Testis (tissue), 5 donors: ENCODE data around the gene ART5. TPM values are rescaled to one million over a fixed set of nuclear protein-coding genes. Genes with fewer than 3 reads are reported as not detected.

Experiments
- DNase-seq: peaks from one replicate; pipeline ENCODE4 v3.0.0-alpha.2; 2019
- H3K27ac ChIP-seq, 2 donors: fragments of 200-600 bp; sonication (generic); one replicate each; pipeline ENCODE4 v1.5.1; 2019
- H3K27me3 ChIP-seq: fragments of 200-600 bp; sonication (generic); one replicate; pipeline ENCODE4 v1.5.1; 2019
- H3K36me3 ChIP-seq: fragments of 200-600 bp; sonication (generic); one replicate; pipeline ENCODE4 v1.5.1; 2017; ENCODE audit warnings: low read depth; ENCODE audit errors: missing control alignments
- H3K4me1 ChIP-seq: fragments of 200-600 bp; sonication (generic); one replicate; pipeline ENCODE4 v1.5.1; 2019
- H3K4me3 ChIP-seq, 2 donors: fragments of 200-600 bp; sonication (generic); one replicate each; pipeline ENCODE4 v1.5.1; 2017 to 2019
- H3K9me3 ChIP-seq: fragments of 200-600 bp; sonication (generic); one replicate; pipeline ENCODE4 v1.5.1; 2017
- CTCF ChIP-seq, 3 experiments: fragments of 450-650 bp in 2 of 3; fragments of 200-600 bp in 1 of 3; sonication (generic) in 1 of 3; IDR thresholded peaks; one replicate each; pipeline ENCODE4 v1.5.1; 2016 to 2019; ENCODE audit warnings: antibody characterized with exemption in 3 of 3, mild to moderate bottlenecking in 2 of 3, moderate library complexity in 1 of 3
- POLR2A ChIP-seq: fragments of 450-650 bp; IDR thresholded peaks from one replicate; pipeline ENCODE4 v1.6.1; 2017; ENCODE audit warnings: antibody characterized with exemption, mild to moderate bottlenecking, moderate library complexity
- WGBS, 2 donors: methylation state at CpG; one replicate each; pipeline ENCODE4 v1.1.5; 2018; 5-methylcytosine and 5-hydroxymethylcytosine counted together
- intact Hi-C: fragments of 100-400 bp; cut with DNase I; formaldehyde crosslinking; loops from one replicate; pipeline ENCODE4 v1.15.1; 2023; ENCODE audit warnings: low total_unique reads
- long read RNA-seq, 2 donors: transcript quantifications; one replicate each; lab custom pipeline, GENCODE V29; 2026
- polyA plus RNA-seq: library from polyadenylated mRNA; stranded (reverse); fragments of 350-450 nt; fragmentation: Illumina TruSeq; extraction: RNeasy Lipid Tissue Mini Kit (QIAGEN cat#74804); gene quantifications from one replicate; pipeline ENCODE4 v1.2.3, GENCODE V29; 2014; ENCODE audit warnings: low read depth, low replicate concordance; ENCODE audit not compliant: insufficient read depth
- total RNA-seq, 2 donors: library from RNA; depleted of rRNA; stranded (reverse); fragments of >200 nt; gene quantifications; one replicate each; pipeline ENCODE4 v1.2.3, GENCODE V29; 2016

Gene ART5
- 10 to 100 TPM in 1 of 2 donors, 1 to 10 TPM in 1; 9.9 to 31.7 TPM for total RNA-seq
- 50.8 TPM for polyA plus RNA-seq
- long read RNA-seq, donor 1, partial matches to known transcripts = 0 of 1 reads
- long read RNA-seq, donor 1, other reads (novel, unspliced or antisense) = 0 of 1 reads
- long read RNA-seq, donor 2 = 0 reads

- H3K36me3 ChIP-seq = no peaks in the 10 kb centered on the region
Measured at GRCh38 chr11:3641701-3642070, at the start of gene ART5. TSS of gene ART5 (minus strand) at chr11:3641992. CDS start at chr11:3641862, 130 bp downstream.

GRCh38 chr11:3686751-3687150 lies 45.0 kb upstream of the ART5 start:
- TF ChIP-seq POLR2A = no peak
- TF ChIP-seq CTCF (IDR thresholded peaks at IDR 0.05) = no peak
- no peaks in the 10 kb centered on the region for H3K9me3 ChIP-seq
- no peak overlapping the region for H3K27ac ChIP-seq
- intact Hi-C loops = no loop called here
- no peak for DNase-seq
- H3K4me3 ChIP-seq = no peak overlapping the region
- peaks cover 4% of the 10 kb centered on the region for H3K4me1 ChIP-seq
- no peaks in the 10 kb centered on the region for H3K36me3 ChIP-seq
- H3K27me3 ChIP-seq = no peaks in the 10 kb centered on the region
- 72 to 89% methylated on average over 4 of the region's 4 CpGs for WGBS, 2 donors

More at GRCh38 chr11:3641701-3642070, at the start of gene ART5:
- 10 to 21% methylated on average over 15 to 17 of the region's 21 CpGs for WGBS, 2 donors
- no peak for DNase-seq
- Histone ChIP-seq H3K4me3 (peak within 1 kb of the TSS; percentile 53 to 73), H3K27ac (peak within 1 kb of the TSS; percentile 28 to 69), H3K9me3 (no peaks in the 10 kb centered on the region), H3K4me1 (no peaks in the 10 kb centered on the region), H3K27me3 (no peaks in the 10 kb centered on the region)
- intact Hi-C loops = no loop called here
- TF ChIP-seq POLR2A (no peak), CTCF (IDR thresholded peaks at IDR 0.05) (no peak)

GRCh38 chr11:3685923-3686322 lies 44.1 kb upstream of the ART5 start:
- intact Hi-C loops = no loop called here
- Histone ChIP-seq H3K4me1 (peaks cover 4% of the 10 kb centered on the region), H3K36me3 (no peaks in the 10 kb centered on the region), H3K27ac (no peak overlapping the region), H3K9me3 (no peaks in the 10 kb centered on the region), H3K4me3 (no peak overlapping the region), H3K27me3 (no peaks in the 10 kb centered on the region)
- DNase-seq = no peak
- TF ChIP-seq POLR2A (no peak), CTCF (IDR thresholded peaks at IDR 0.05) (no peak)
- WGBS, 2 donors = 77 to 87% methylated on average over 7 of the region's 7 CpGs

- no peak overlapping the region for H3K4me3 ChIP-seq
- WGBS, 2 donors = 42 to 47% methylated on average over 2 of the region's 2 CpGs
- TF ChIP-seq POLR2A (no peak), CTCF (IDR thresholded peaks at IDR 0.05) (no peak)
- H3K27ac ChIP-seq = no peak overlapping the region
- no peaks in the 10 kb centered on the region for H3K27me3 ChIP-seq
- no peaks in the 10 kb centered on the region for H3K36me3 ChIP-seq
- no peak for DNase-seq
- peaks cover 4% of the 10 kb centered on the region for H3K4me1 ChIP-seq
- intact Hi-C loops = no loop called here
- H3K9me3 ChIP-seq = no peaks in the 10 kb centered on the region
Measured at GRCh38 chr11:3684819-3685172, 43.0 kb upstream of the ART5 start.

- Histone ChIP-seq H3K4me1 (peaks cover 4% of the 10 kb centered on the region), H3K27ac (no peak overlapping the region), H3K4me3 (no peak overlapping the region), H3K36me3 (no peaks in the 10 kb centered on the region), H3K27me3 (no peaks in the 10 kb centered on the region), H3K9me3 (no peaks in the 10 kb centered on the region)
- no peak for DNase-seq
- 78 to 89% methylated on average over 12 of the region's 12 CpGs for WGBS, 2 donors
- intact Hi-C loops = no loop called here
- TF ChIP-seq POLR2A = no peak
- TF ChIP-seq CTCF (IDR thresholded peaks at IDR 0.05) = no peak
Measured at GRCh38 chr11:3684129-3684818, 42.5 kb upstream of the ART5 start.
